NCI-H1694 treated with DMSO at 0.1 percent for 48 hours (cell line): Measurements from ENCODE around the gene EMD.

Experiments
- DNase-seq: peaks from one replicate; lab custom pipeline; 2025; lab: John Stamatoyannopoulos, UW

The EMD gene

GRCh38 chrX:154355094-154355775 is 23.9 kb upstream of the EMD start:
- no peak for DNase-seq

- DNase-seq, result no peak
These were observed 23.3 kb upstream of the EMD start for GRCh38 chrX:154355776-154356140.

GRCh38 chrX:154356596-154356995 is 22.5 kb upstream of the EMD start:
- no peak for DNase-seq

- DNase-seq, result no peak
These were observed 21.9 kb upstream of the EMD start for GRCh38 chrX:154357205-154357604.

- DNase-seq, result no peak
These were observed 21.1 kb upstream of the EMD start for GRCh38 chrX:154358011-154358410.

GRCh38 chrX:154358829-154359228 is 20.3 kb upstream of the EMD start:
- DNase-seq, result no peak

- no peak for DNase-seq
These were observed 19.5 kb upstream of the EMD start for GRCh38 chrX:154359362-154360154.

GRCh38 chrX:154360155-154360713 is 18.9 kb upstream of the EMD start:
- no peak for DNase-seq

- DNase-seq, result no peak
These were observed 16.9 kb upstream of the EMD start for GRCh38 chrX:154362085-154362742.

GRCh38 chrX:154363706-154364439 is 15.2 kb upstream of the EMD start:
- DNase-seq, result no peak

GRCh38 chrX:154365052-154365600 is 14.0 kb upstream of the EMD start:
- DNase-seq, result no peak

- DNase-seq, result no peak
These were observed 13.0 kb upstream of the EMD start for GRCh38 chrX:154365997-154366665.

- DNase-seq, result no peak
These were observed 12.4 kb upstream of the EMD start for GRCh38 chrX:154366666-154367055.

- DNase-seq, result no peak
These were observed 11.4 kb upstream of the EMD start for GRCh38 chrX:154367474-154368308.

GRCh38 chrX:154368630-154369448 is 10.3 kb upstream of the EMD start:
- DNase-seq, result no peak

GRCh38 chrX:154369449-154370299 is 9.4 kb upstream of the EMD start:
- peak; percentile 60 for DNase-seq

- DNase-seq, result no peak
These were observed 8.6 kb upstream of the EMD start for GRCh38 chrX:154370300-154371016.
